GM12864 (cell line): ENCODE data around the gene PPP1R7.

Experiments used
- DNase-seq: peaks from one replicate; pipeline ENCODE4 v3.0.0-alpha.2; 2011; ENCODE audit warnings: low read depth
- H3K4me3 ChIP-seq: 2 replicates; pipeline ENCODE4 v1.5.1; 2011; ENCODE audit warnings: mild to moderate bottlenecking, low read depth, low read length, control low read depth
- TF ChIP-seq, protein P1 (sequence below): IDR thresholded peaks from 2 replicates; pipeline ENCODE4 v1.5.1; 2011; ENCODE audit warnings: low read depth, mild to moderate bottlenecking, moderate library complexity, low read length, control low read depth, inconsistent platforms; ENCODE audit errors: missing control alignments

The PPP1R7 gene

GRCh38 chr2:241200822-241201395 lies 50.6 kb downstream of the PPP1R7 start:
- DNase-seq = no peak
- TF ChIP-seq, protein P1, sequence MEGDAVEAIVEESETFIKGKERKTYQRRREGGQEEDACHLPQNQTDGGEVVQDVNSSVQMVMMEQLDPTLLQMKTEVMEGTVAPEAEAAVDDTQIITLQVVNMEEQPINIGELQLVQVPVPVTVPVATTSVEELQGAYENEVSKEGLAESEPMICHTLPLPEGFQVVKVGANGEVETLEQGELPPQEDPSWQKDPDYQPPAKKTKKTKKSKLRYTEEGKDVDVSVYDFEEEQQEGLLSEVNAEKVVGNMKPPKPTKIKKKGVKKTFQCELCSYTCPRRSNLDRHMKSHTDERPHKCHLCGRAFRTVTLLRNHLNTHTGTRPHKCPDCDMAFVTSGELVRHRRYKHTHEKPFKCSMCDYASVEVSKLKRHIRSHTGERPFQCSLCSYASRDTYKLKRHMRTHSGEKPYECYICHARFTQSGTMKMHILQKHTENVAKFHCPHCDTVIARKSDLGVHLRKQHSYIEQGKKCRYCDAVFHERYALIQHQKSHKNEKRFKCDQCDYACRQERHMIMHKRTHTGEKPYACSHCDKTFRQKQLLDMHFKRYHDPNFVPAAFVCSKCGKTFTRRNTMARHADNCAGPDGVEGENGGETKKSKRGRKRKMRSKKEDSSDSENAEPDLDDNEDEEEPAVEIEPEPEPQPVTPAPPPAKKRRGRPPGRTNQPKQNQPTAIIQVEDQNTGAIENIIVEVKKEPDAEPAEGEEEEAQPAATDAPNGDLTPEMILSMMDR = no peak
- no peak overlapping the region for H3K4me3 ChIP-seq

DNA sequence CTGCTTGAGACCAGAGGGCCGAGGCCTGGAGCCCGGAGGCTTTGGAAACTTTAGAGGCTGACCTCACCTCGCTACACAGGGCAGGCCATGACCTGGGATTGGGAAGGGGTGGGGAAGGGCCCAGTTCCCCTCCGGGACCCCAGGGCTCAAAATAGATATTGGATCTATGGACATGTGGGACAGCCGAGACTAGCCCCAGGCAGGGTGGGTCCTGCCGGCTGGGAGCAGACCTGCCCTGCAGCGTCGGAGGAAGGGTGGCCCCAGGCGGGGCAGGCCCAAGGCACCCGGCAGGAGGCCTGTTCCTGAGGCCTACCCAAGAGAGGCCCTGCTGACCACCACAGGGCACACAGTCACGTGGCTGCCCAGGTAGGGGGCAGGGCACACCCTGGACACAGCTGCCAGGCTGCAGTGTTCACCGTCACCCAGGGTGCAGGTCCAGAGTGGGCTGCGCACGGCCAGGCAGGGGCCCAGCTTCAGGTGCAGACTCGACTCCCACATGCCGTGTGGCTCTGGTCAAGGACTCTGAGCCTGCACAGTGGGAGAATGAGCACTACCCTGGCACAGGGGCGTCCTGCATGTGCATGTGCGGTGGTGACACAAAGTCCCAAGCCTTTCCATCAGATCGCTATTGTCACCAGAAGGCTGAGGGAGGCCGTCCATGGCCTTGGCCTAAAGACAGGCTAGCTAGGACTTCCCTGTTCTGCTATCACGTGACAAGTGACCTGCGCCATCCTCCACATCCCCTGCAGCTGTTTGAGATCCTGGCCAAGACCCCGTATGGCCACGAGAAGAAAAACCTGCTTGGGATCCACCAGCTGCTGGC lies 51.4 kb downstream of the PPP1R7 start:
- DNase-seq = no peak
- H3K4me3 ChIP-seq = no peak overlapping the region
- TF ChIP-seq, protein P1 = no peak

DNA sequence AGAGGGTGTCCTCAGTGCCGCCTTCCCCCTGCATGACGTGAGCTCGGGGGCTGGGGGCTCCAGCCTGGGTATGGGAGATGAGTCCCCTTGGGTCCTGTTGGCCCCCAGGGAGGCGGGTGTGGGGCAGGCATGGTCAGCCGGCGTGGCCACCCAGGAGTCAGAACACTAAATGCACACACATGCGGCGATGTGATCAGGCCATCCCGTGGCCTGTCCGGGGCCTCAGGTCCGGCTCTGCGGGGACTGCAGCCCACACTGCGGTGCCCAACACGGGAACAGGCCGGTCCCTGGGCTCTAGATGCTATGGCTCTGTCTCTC lies 52.0 kb downstream of the PPP1R7 start:
- no peak overlapping the region for H3K4me3 ChIP-seq
- TF ChIP-seq, protein P1 = no peak
- DNase-seq = no peak

DNA sequence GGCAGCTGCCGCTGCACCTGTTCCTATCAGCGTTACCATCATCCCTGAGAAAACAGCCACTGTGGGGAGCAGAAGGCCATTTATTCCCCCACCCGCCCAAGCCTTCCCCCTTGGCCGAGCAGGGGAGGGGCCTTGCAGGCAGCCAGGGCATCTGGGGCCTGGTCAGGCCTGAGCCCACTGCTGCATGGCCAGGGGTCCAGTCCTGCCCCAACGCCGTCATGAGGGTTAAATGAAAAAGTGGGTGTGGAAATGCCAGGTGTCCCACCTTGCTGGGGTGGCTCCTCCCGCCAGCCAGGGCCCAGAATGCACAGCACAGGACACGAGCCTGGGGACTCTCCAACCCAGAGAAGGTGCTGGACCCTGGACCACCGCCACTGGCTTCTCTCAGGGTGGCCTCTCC lies 52.4 kb downstream of the PPP1R7 start:
- DNase-seq = no peak
- H3K4me3 ChIP-seq = no peak overlapping the region
- TF ChIP-seq, protein P1 = no peak

GRCh38 chr2:241203218-241204009 lies 53.1 kb downstream of the PPP1R7 start:
- TF ChIP-seq, protein P1 = no peak
- no peak for DNase-seq
- H3K4me3 ChIP-seq = no peak overlapping the region

GRCh38 chr2:241204010-241204384 lies 53.7 kb downstream of the PPP1R7 start:
- no peak for DNase-seq
- no peak overlapping the region for H3K4me3 ChIP-seq
- TF ChIP-seq, protein P1 = no peak
